AG04449 (cell line): ENCODE measurements around the gene FBXO34.

ENCODE experiments used
- CTCF ChIA-PET: fragments of 350-600 bp; formaldehyde crosslinking; extraction: SDS; loops from one replicate; lab custom pipeline; 2021; ENCODE audit warnings: antibody characterized with exemption; lab: Yijun Ruan, JAX
- POLR2A ChIA-PET: fragments of 400-600, 350-600 bp; formaldehyde crosslinking; extraction: SDS; loops from one replicate; lab custom pipeline; 2020; ENCODE audit warnings: antibody characterized with exemption, inconsistent platforms; lab: Yijun Ruan, JAX
- DNase-seq: peaks from one replicate; pipeline ENCODE4 v3.0.0-alpha.2; 2010; ENCODE audit warnings: low read depth, low spot score
- H3K4me3 ChIP-seq: 2 replicates; pipeline ENCODE4 v1.5.1; 2011; ENCODE audit warnings: low read depth, mild to moderate bottlenecking, control low read depth, low read length
- CTCF ChIP-seq: IDR thresholded peaks from one replicate; pipeline ENCODE4 v1.5.1; 2011; ENCODE audit warnings: mild to moderate bottlenecking, moderate library complexity, low read length, control low read depth, inconsistent platforms; ENCODE audit not compliant: insufficient read depth; ENCODE audit errors: missing control alignments

The FBXO34 gene

GRCh38 chr14:55388160-55388559 is 116.9 kb downstream of the FBXO34 start:
- ChIA-PET CTCF (interaction anchor here (0.9 to 1.4 kb wide), 2 partner anchors 17 to 73 kb away, joined by 3 read pairs; no protein-coding TSS in a partner anchor), POLR2A (no interaction called here)
- no peak overlapping the region for H3K4me3 ChIP-seq
- TF ChIP-seq CTCF = no peak
- no peak for DNase-seq

GRCh38 chr14:55389330-55389729 is 118.1 kb downstream of the FBXO34 start:
- CTCF ChIA-PET = interaction anchor here (1.7 kb wide), 1 partner anchor 35 kb away, joined by 5 read pairs; no protein-coding TSS in a partner anchor

GRCh38 chr14:55398679-55399078 is 127.5 kb downstream of the FBXO34 start:
- ChIA-PET CTCF (interaction anchor here (1.0 to 1.3 kb wide), 2 partner anchors 16 to 43 kb away, joined by 3 read pairs; no protein-coding TSS in a partner anchor), POLR2A (no interaction called here)
- H3K4me3 ChIP-seq = no peak overlapping the region
- no peak for TF ChIP-seq CTCF
- peak; percentile 90 for DNase-seq

More at GRCh38 chr14:55389330-55389729, 118.1 kb downstream of the FBXO34 start:
- POLR2A ChIA-PET = no interaction called here
- no peak overlapping the region for H3K4me3 ChIP-seq
- no peak for TF ChIP-seq CTCF
- peak; percentile 69 for DNase-seq

- no peak for TF ChIP-seq CTCF
Measured at GRCh38 chr14:55399183-55399582, 128.0 kb downstream of the FBXO34 start.

GRCh38 chr14:55399852-55400251 is 128.6 kb downstream of the FBXO34 start:
- DNase-seq = no peak
- TF ChIP-seq CTCF = no peak
- H3K4me3 ChIP-seq = no peak overlapping the region
- ChIA-PET POLR2A (no interaction called here), CTCF (no interaction called here)

More at GRCh38 chr14:55399183-55399582, 128.0 kb downstream of the FBXO34 start:
- no peak overlapping the region for H3K4me3 ChIP-seq
- ChIA-PET POLR2A (no interaction called here), CTCF (interaction anchor here (1.3 kb wide), 1 partner anchor 43 kb away, joined by 3 read pairs; no protein-coding TSS in a partner anchor)
- DNase-seq = no peak

GRCh38 chr14:55401751-55402150 is 130.5 kb downstream of the FBXO34 start:
- ChIA-PET CTCF (interaction anchor here (0.6 kb wide), 1 partner anchor 44 kb away, joined by 3 read pairs; no protein-coding TSS in a partner anchor), POLR2A (no interaction called here)
- no peak overlapping the region for H3K4me3 ChIP-seq
- DNase-seq = no peak
- no peak for TF ChIP-seq CTCF
